ENCODE measurements around the gene RNF38. TPM values are rescaled to one million over a fixed set of nuclear protein-coding genes. Genes with fewer than 3 reads are reported as not detected.
"Not testable (repeated sequence)": the region's sequence is repeated elsewhere in the genome, so short reads cannot be mapped to it uniquely, and the experiment has no call there.

The RNF38 gene
- total RNA-seq, 6 experiments from 2014 or later = 14.5 to 18.8 (median 17.5) TPM

DNA sequence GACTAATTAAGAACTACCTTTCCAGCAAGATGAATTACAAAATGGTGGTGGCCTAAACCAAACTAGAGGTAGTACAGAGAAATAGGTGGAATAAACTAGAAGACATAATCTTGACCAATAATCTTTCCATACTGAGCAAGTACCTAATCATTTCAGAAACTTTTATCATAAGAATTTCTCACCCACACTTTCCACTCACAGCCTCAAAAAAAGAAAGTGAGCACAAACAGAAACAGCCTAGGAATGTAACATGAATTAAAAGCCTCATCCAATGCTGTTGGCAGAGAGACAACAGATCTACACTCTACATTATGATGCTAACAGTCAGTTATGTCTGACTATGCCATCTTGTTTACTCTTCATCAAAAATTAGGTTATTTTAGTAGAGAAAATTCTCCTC, 1.3 kb downstream of the RNF38 start:
- TF ChIP-seq CTCF (IDR thresholded peaks at IDR 0.05) = no peak
- DNase-seq = peak; percentile 73
- peak overlapping the region; percentile 65 for H3K27ac Mint-ChIP-seq
- H3K4me1 Mint-ChIP-seq (ENCODE audit: low read depth) = peaks cover 45% of the 10 kb centered on the region
- H3K36me3 Mint-ChIP-seq (ENCODE audit: low read depth) = peaks cover 5% of the 10 kb centered on the region; the same call in 1 of the 2 replicates
- peaks cover 4% of the 10 kb centered on the region for H3K27me3 Mint-ChIP-seq (ENCODE audit: insufficient read depth)
- peak overlapping the region; percentile 75 for H3K4me3 Mint-ChIP-seq
- no peaks in the 10 kb centered on the region for H3K9me3 Mint-ChIP-seq

DNA sequence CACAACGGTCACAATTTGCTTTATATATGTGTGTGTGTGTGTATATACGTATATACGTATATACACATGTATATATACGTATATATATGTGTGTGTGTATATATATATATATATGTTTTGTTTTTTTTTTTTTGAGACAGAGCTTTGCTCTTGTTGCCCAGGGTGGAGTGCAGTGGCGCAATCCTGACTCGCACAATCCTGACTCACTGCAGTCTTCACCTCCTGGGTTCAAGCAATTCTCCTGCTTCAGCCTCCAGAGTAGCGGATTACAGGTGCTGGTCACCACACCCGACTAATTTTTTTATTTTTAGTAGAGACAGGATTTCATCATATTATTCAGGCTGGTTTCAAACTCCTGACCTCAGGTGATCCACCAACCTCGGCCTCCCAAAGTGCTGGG, 3.1 kb downstream of the RNF38 start:
- H3K27me3 Mint-ChIP-seq (ENCODE audit: insufficient read depth) = peaks cover 4% of the 10 kb centered on the region
- H3K36me3 Mint-ChIP-seq (ENCODE audit: low read depth) = peaks cover 5% of the 10 kb centered on the region; the same call in 1 of the 2 replicates
- no peak overlapping the region for H3K27ac Mint-ChIP-seq
- H3K4me3 Mint-ChIP-seq = no peak overlapping the region
- TF ChIP-seq CTCF (IDR thresholded peaks at IDR 0.05) = no peak
- DNase-seq = no peak
- peaks cover 37% of the 10 kb centered on the region for H3K4me1 Mint-ChIP-seq (ENCODE audit: low read depth)
- no peaks in the 10 kb centered on the region for H3K9me3 Mint-ChIP-seq

- no peaks in the 10 kb centered on the region for H3K9me3 Mint-ChIP-seq
- DNase-seq = no peak
- H3K36me3 Mint-ChIP-seq (ENCODE audit: low read depth) = peaks cover 10% of the 10 kb centered on the region
- H3K4me3 Mint-ChIP-seq = no peak overlapping the region
- peaks cover 23% of the 10 kb centered on the region for H3K4me1 Mint-ChIP-seq (ENCODE audit: low read depth)
- H3K27ac Mint-ChIP-seq = no peak overlapping the region
- H3K27me3 Mint-ChIP-seq (ENCODE audit: insufficient read depth) = no peaks in the 10 kb centered on the region; the same call in 1 of the 2 replicates
- TF ChIP-seq CTCF (IDR thresholded peaks at IDR 0.05) = no peak
Measured at GRCh38 chr9:36392489-36392888, 7.6 kb downstream of the RNF38 start.

- H3K27ac Mint-ChIP-seq = no peak overlapping the region
- H3K27me3 Mint-ChIP-seq (ENCODE audit: insufficient read depth) = no peaks in the 10 kb centered on the region
- no peak for DNase-seq
- TF ChIP-seq CTCF (IDR thresholded peaks at IDR 0.05) = no peak
- H3K9me3 Mint-ChIP-seq = no peaks in the 10 kb centered on the region
- H3K4me1 Mint-ChIP-seq (ENCODE audit: low read depth) = peaks cover 25% of the 10 kb centered on the region
- peaks cover 14% of the 10 kb centered on the region for H3K36me3 Mint-ChIP-seq (ENCODE audit: low read depth)
- no peak overlapping the region for H3K4me3 Mint-ChIP-seq
Measured at GRCh38 chr9:36389590-36389989, 10.5 kb downstream of the RNF38 start.

- H3K27ac Mint-ChIP-seq; H3K9me3 Mint-ChIP-seq; H3K4me3 Mint-ChIP-seq; H3K27me3 Mint-ChIP-seq (ENCODE audit: insufficient read depth); DNase-seq: not testable (repeated sequence)
- H3K4me1 Mint-ChIP-seq (ENCODE audit: low read depth) = peaks cover 40% of the 10 kb centered on the region
- H3K36me3 Mint-ChIP-seq (ENCODE audit: low read depth) = peaks cover 19% of the 10 kb centered on the region
Measured at GRCh38 chr9:36386396-36386965, 13.6 kb downstream of the RNF38 start.

DNA sequence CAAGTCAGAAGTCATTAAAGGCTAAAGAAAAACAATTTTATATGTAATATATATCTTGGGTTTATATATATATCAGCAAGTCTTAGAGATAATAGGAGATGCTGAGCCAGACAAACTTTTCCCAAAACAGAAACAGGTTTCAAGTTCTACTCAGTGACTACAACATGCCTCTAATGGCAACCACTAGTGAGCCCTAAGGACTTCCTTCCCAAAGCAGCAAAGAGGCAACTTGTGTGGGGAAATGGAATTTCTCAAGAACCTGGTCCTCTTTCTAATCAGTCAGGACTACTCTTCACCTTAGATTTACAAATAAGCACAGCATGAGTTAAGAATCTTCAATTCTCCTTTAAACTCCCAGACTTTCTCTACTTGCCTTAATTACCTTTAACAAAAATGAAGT, 17.6 kb downstream of the RNF38 start:
- H3K27ac Mint-ChIP-seq = no peak overlapping the region
- H3K36me3 Mint-ChIP-seq (ENCODE audit: low read depth) = peaks cover 9% of the 10 kb centered on the region
- TF ChIP-seq CTCF (IDR thresholded peaks at IDR 0.05) = no peak
- peaks cover 48% of the 10 kb centered on the region for H3K4me1 Mint-ChIP-seq (ENCODE audit: low read depth)
- H3K4me3 Mint-ChIP-seq = peak overlapping the region; percentile 22; the same call in 1 of the 2 replicates
- no peaks in the 10 kb centered on the region; the same call in 1 of the 2 replicates for H3K27me3 Mint-ChIP-seq (ENCODE audit: insufficient read depth)
- no peak for DNase-seq
- H3K9me3 Mint-ChIP-seq = no peaks in the 10 kb centered on the region
